ENCODE measurements around the gene FLRT2.

GRCh38 chr14:85599939-85600338, 70.0 kb downstream of the FLRT2 start:
- TF ChIP-seq CTCF (IDR thresholded peaks at IDR 0.05), result no peak
- TF ChIP-seq POLR2AphosphoS5 (IDR thresholded peaks at IDR 0.05; ENCODE audit: low read depth, low read length), result no peak
- TF ChIP-seq REST (IDR thresholded peaks at IDR 0.05; ENCODE audit: insufficient read depth in 1 of 2, low read depth in 2 of 2, low read length in 1 of 2), result no peak
- no peak for TF ChIP-seq TCF7L2 (IDR thresholded peaks at IDR 0.05; ENCODE audit: low read depth, low read length)
